ENCODE measurements around the gene LRRTM1.

The LRRTM1 gene, protein sequence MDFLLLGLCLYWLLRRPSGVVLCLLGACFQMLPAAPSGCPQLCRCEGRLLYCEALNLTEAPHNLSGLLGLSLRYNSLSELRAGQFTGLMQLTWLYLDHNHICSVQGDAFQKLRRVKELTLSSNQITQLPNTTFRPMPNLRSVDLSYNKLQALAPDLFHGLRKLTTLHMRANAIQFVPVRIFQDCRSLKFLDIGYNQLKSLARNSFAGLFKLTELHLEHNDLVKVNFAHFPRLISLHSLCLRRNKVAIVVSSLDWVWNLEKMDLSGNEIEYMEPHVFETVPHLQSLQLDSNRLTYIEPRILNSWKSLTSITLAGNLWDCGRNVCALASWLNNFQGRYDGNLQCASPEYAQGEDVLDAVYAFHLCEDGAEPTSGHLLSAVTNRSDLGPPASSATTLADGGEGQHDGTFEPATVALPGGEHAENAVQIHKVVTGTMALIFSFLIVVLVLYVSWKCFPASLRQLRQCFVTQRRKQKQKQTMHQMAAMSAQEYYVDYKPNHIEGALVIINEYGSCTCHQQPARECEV

GRCh38 chr2:80303909-80304837, at the start of gene LRRTM1:
LRRTM1 (minus strand) TSS chr2:80304752; CDS start chr2:80303819, 933 bp downstream.
- no peak for DNase-seq (ENCODE audit: low read depth, low spot score)

DNA sequence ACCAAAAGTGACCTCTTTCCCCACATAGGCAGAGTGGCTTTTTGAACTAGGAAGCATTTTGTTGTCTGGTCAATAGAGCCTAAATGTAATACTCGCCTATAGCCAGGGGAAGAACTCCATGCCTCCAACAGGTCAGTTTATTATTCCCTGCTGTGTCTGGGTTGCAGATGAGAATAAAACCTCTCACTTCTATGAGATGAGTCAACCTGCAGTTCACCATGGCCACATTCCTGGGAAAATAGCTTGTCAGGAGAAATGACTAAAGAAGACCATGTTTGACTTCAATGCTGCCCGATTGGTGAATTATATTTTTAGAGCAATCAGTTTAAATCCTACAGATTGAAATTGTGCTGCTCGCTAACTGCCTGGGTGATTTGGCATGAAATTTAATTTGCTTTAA, 46.7 kb upstream of the LRRTM1 start:
- DNase-seq (ENCODE audit: low read depth, low spot score) = no peak

DNA sequence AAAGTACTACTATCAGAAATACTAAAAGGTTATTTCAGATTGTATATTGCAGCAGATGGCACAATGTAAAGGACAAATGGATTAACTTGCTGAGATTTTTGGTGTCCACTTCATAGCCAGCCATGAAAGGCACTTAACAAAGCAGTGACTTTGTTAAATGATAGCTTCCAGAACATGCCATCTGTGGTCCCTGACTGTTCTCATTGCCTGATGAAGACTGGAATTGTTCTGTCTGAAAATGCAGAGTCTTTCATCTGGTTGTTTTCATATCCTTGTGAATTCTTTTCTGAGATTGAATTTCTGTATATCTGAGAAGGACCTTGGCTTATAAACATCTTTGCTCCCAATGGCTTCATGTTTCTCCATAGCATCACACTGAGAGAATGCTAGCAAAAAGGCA, 44.4 kb upstream of the LRRTM1 start:
- DNase-seq (ENCODE audit: low read depth, low spot score) = no peak

GRCh38 chr2:80348078-80348477, 43.5 kb upstream of the LRRTM1 start:
- DNase-seq (ENCODE audit: low read depth, low spot score) = no peak

DNA sequence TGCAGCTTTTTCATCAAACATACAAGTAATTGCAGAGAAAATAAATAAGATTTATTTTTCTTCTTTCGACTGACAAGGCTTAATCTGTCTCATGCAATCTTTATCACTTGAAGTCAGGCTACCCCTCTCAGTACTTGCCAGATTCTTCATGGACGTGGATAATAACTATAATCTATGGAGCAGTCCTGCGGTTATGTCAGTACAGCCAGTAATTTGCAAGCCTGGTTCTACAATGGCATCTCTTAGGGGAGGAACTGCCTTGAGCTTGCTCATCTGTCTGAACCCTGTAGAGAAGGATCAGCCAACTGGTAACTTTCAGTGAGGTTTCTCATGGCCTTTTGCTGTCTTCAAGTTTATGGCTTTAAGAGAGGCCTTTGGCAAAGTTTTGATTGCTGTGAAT, 35.5 kb upstream of the LRRTM1 start:
- DNase-seq (ENCODE audit: low read depth, low spot score) = no peak

- no peak for DNase-seq (ENCODE audit: low read depth, low spot score)
Measured at GRCh38 chr2:80338794-80339193, 34.2 kb upstream of the LRRTM1 start.

- no peak for DNase-seq (ENCODE audit: low read depth, low spot score)
Measured at GRCh38 chr2:80335411-80335810, 30.9 kb upstream of the LRRTM1 start.

DNA sequence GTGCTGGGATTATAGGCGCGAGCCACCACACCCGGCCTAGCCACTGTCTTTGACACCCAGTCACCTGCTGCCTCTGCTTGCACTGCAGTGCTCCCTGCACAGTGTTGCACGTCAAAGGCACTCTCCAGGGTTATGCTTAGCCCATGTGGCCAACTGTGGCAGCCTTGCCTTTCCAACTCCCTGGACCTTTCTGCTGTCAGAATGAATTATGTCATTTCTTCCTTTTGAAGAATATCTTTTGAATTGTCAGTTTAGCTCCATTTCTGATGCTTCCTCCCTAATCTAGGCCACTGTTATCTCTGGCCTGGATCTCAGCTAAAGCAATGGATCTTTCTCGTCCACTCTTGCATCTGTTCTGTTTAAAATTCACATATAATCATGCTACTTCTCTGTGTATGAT, 29.3 kb upstream of the LRRTM1 start:
- no peak for DNase-seq (ENCODE audit: low read depth, low spot score)

GRCh38 chr2:80330527-80331450, 26.2 kb upstream of the LRRTM1 start:
- DNase-seq (ENCODE audit: low read depth, low spot score) = no peak

- DNase-seq (ENCODE audit: low read depth, low spot score) = no peak
Measured at GRCh38 chr2:80329491-80329890, 24.9 kb upstream of the LRRTM1 start.

GRCh38 chr2:80328159-80328571, 23.6 kb upstream of the LRRTM1 start:
- DNase-seq (ENCODE audit: low read depth, low spot score) = no peak

DNA sequence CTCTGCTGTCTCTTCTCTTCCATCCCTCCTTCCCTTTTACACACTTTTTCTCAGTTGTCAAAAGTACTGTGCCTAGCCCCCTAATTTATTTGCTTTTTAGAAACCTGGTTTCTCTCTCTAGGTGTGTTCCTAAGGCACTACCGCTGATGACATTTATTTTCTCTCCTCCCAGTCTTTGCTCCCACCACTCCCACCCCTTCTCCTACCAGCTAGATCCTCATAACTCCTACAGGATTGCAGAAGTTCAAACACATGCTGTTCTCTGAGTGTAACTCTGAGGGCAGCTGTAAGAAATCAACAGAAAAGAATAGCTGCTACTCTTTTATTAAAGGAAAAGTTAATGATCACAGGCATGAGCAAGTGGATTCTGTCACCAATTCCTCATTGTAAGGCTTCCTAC, 22.3 kb upstream of the LRRTM1 start:
- no peak for DNase-seq (ENCODE audit: low read depth, low spot score)

- no peak for DNase-seq (ENCODE audit: low read depth, low spot score)
Measured at GRCh38 chr2:80326214-80326613, 21.7 kb upstream of the LRRTM1 start.

- no peak for DNase-seq (ENCODE audit: low read depth, low spot score)
Measured at GRCh38 chr2:80324525-80324924, 20.0 kb upstream of the LRRTM1 start.

DNA sequence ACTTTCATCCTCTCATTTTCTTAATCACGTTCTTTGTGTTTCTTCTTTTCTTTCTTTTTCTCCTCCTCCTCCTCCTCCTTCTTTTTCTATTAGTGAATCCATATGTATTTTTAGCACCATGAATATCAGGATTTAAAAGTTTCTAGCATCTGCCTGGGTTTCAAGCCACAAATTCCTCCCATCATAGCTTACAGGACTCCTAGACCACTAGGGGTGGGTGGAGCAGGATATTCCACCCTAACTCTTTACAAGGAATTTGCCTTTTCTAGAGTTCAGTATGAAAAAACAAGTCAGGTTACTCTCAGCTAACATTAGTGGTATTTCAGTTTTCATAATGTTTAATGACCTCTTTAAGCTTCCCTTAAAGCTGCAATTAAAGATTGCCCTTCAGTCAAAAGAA, 19.1 kb upstream of the LRRTM1 start:
- no peak for DNase-seq (ENCODE audit: low read depth, low spot score)

- no peak for DNase-seq (ENCODE audit: low read depth, low spot score)
Measured at GRCh38 chr2:80322958-80323357, 18.4 kb upstream of the LRRTM1 start.

GRCh38 chr2:80322311-80322920, 17.9 kb upstream of the LRRTM1 start:
- no peak for DNase-seq (ENCODE audit: low read depth, low spot score)

GRCh38 chr2:80312282-80312839, 7.8 kb upstream of the LRRTM1 start:
- DNase-seq (ENCODE audit: low read depth, low spot score) = no peak

DNA sequence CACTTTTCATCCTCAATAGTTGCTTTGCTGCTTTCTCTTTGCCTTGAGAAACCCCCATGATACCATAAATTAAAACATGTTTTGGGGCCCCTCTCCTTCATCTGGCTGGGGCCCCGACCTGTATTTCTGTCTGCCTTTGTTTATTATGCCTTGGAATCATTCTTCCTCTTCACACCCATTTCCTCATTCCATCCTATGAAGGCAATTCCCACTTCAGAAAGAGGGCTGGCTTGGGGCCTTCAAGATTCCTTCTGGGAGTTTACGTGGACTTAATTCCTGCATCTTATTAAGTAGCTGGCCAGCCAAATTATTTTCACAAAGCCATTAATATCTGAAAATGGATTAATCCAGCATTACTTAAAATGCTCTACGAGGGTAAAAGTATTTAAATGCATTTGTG, 6.8 kb upstream of the LRRTM1 start:
- no peak for DNase-seq (ENCODE audit: low read depth, low spot score)

All from iPS DF 19.7 (cell line).